Astrocyte (in vitro differentiated cells and primary cell): ENCODE measurements around the gene F12. TPM values are rescaled to one million over a fixed set of nuclear protein-coding genes. Genes with fewer than 3 reads are reported as not detected.

Source experiments
- DNase-seq: peaks from one replicate; pipeline ENCODE4 v3.0.0-alpha.2; 2010; ENCODE audit warnings: low read depth
- FAIRE-seq: peaks from 2 replicates; lab custom pipeline; 2011; peaks lifted over from hg19 to GRCh38; lab: Jason Lieb, UNC
- H2AFZ ChIP-seq: 2 replicates; pipeline ENCODE4 v1.6.0; 2012; ENCODE audit warnings: low read depth, low read length, inconsistent platforms
- H3K27ac ChIP-seq: 2 replicates; pipeline ENCODE4 v1.5.1; 2011; ENCODE audit warnings: low read depth, low read length, inconsistent platforms
- H3K27me3 ChIP-seq: 2 replicates; pipeline ENCODE4 v1.6.0; 2011; ENCODE audit warnings: low read length, inconsistent platforms; ENCODE audit not compliant: insufficient read depth
- H3K36me3 ChIP-seq: 2 replicates; pipeline ENCODE4 v1.5.1; 2011; ENCODE audit warnings: low read length, inconsistent platforms; ENCODE audit not compliant: insufficient read depth
- H3K4me1 ChIP-seq: 2 replicates; pipeline ENCODE4 v1.5.1; 2011; ENCODE audit warnings: low read length, inconsistent platforms; ENCODE audit not compliant: insufficient read depth
- H3K4me2 ChIP-seq: 2 replicates; pipeline ENCODE4 v1.6.0; 2012; ENCODE audit warnings: low read length, inconsistent platforms
- H3K4me3 ChIP-seq: 2 replicates; pipeline ENCODE4 v1.5.1; 2011; ENCODE audit warnings: low read depth, mild to moderate bottlenecking, low read length, inconsistent platforms; ENCODE audit not compliant: insufficient read depth
- H3K79me2 ChIP-seq: 2 replicates; pipeline ENCODE4 v1.6.0; 2012; ENCODE audit warnings: mild to moderate bottlenecking, low read length, inconsistent platforms; ENCODE audit not compliant: insufficient read depth
- H3K9ac ChIP-seq: 2 replicates; pipeline ENCODE4 v1.6.0; 2012; ENCODE audit warnings: mild to moderate bottlenecking, low read length, inconsistent platforms
- H3K9me3 ChIP-seq: 2 replicates; pipeline ENCODE4 v1.5.1; 2012; ENCODE audit warnings: low read depth, mild to moderate bottlenecking, low read length, inconsistent platforms; ENCODE audit not compliant: insufficient read depth
- H4K20me1 ChIP-seq: 2 replicates; pipeline ENCODE4 v1.6.0; 2012; ENCODE audit warnings: low read length, inconsistent platforms; ENCODE audit not compliant: insufficient read depth
- H3K27ac Mint-ChIP-seq: one replicate; pipeline ENCODE4 v1.8.0; 2021; ENCODE audit warnings: mild to moderate bottlenecking, mixed read lengths; ENCODE audit not compliant: unreplicated experiment
- H3K27me3 Mint-ChIP-seq: one replicate; pipeline ENCODE4 v1.8.0; 2021; ENCODE audit warnings: low read depth, mixed read lengths; ENCODE audit not compliant: unreplicated experiment
- H3K36me3 Mint-ChIP-seq: one replicate; pipeline ENCODE4 v1.8.0; 2021; ENCODE audit warnings: low read depth, mixed read lengths; ENCODE audit not compliant: unreplicated experiment
- H3K4me1 Mint-ChIP-seq: one replicate; pipeline ENCODE4 v1.8.0; 2021; ENCODE audit warnings: low read depth, mixed read lengths; ENCODE audit not compliant: unreplicated experiment
- H3K4me3 Mint-ChIP-seq: one replicate; pipeline ENCODE4 v1.8.0; 2021; ENCODE audit warnings: mild to moderate bottlenecking, moderate library complexity, mixed read lengths; ENCODE audit not compliant: unreplicated experiment
- H3K9me3 Mint-ChIP-seq: one replicate; pipeline ENCODE4 v1.8.0; 2021; ENCODE audit warnings: mild to moderate bottlenecking, mixed read lengths; ENCODE audit not compliant: unreplicated experiment
- CTCF ChIP-seq: IDR thresholded peaks from 2 replicates; pipeline ENCODE4 v1.5.1; 2011; ENCODE audit warnings: low read depth, mild to moderate bottlenecking, inconsistent platforms, low read length, moderate library complexity; ENCODE audit not compliant: insufficient read depth
- EZH2 ChIP-seq: IDR thresholded peaks from 2 replicates; pipeline ENCODE4 v1.6.1; 2012; ENCODE audit warnings: mild to moderate bottlenecking, low read length, inconsistent platforms; ENCODE audit not compliant: insufficient read depth
- total RNA-seq: library from RNA; stranded (reverse); gene quantifications from 2 replicates; pipeline ENCODE4 v1.2.1, GENCODE V29; 2021

Gene F12
- total RNA-seq, 1 donor from 2014 or later: 3.0 TPM

- Mint-ChIP-seq H3K4me1 (no peaks in the 10 kb centered on the region), H3K36me3 (no peaks in the 10 kb centered on the region)
- peaks cover 24% of the 10 kb centered on the region for H3K27me3 ChIP-seq
Observed at GRCh38 chr5:177405805-177406204, 3.6 kb downstream of the F12 start.

GRCh38 chr5:177405312-177405711, 4.1 kb downstream of the F12 start:
- no peaks in the 10 kb centered on the region for H3K36me3 Mint-ChIP-seq
- H3K9me3 Mint-ChIP-seq: no peaks in the 10 kb centered on the region
- no peak overlapping the region for H3K4me3 Mint-ChIP-seq
- Histone ChIP-seq H3K27me3 (peaks cover 29% of the 10 kb centered on the region), H3K36me3 (no peaks in the 10 kb centered on the region), H3K79me2 (no peaks in the 10 kb centered on the region), H3K4me2 (no peak overlapping the region), H3K9me3 (no peaks in the 10 kb centered on the region), H3K4me3 (no peak overlapping the region), H2AFZ (no peak overlapping the region), H3K9ac (no peak overlapping the region), H4K20me1 (no peaks in the 10 kb centered on the region), H3K4me1 (peaks cover 21% of the 10 kb centered on the region), H3K27ac (no peak overlapping the region)
- no peaks in the 10 kb centered on the region for H3K4me1 Mint-ChIP-seq
- DNase-seq (no peak), FAIRE-seq (no peak)
- H3K27me3 Mint-ChIP-seq: peaks cover 62% of the 10 kb centered on the region
- no peak for TF ChIP-seq CTCF
- no peak for TF ChIP-seq EZH2
- no peak overlapping the region for H3K27ac Mint-ChIP-seq

More at GRCh38 chr5:177405805-177406204, 3.6 kb downstream of the F12 start:
- Histone ChIP-seq H3K4me1 (peaks cover 19% of the 10 kb centered on the region), H2AFZ (no peak overlapping the region), H3K4me2 (no peak overlapping the region), H3K9ac (no peak overlapping the region), H3K27ac (no peak overlapping the region), H4K20me1 (no peaks in the 10 kb centered on the region), H3K4me3 (no peak overlapping the region), H3K36me3 (no peaks in the 10 kb centered on the region), H3K9me3 (no peaks in the 10 kb centered on the region), H3K79me2 (no peaks in the 10 kb centered on the region)
- H3K27me3 Mint-ChIP-seq: peaks cover 66% of the 10 kb centered on the region
- no peak overlapping the region for H3K4me3 Mint-ChIP-seq
- no peaks in the 10 kb centered on the region for H3K9me3 Mint-ChIP-seq
- no peak for DNase-seq
- H3K27ac Mint-ChIP-seq: peak overlapping the region; percentile 26
- FAIRE-seq: no peak
- TF ChIP-seq CTCF (no peak), EZH2 (no peak)

DNA sequence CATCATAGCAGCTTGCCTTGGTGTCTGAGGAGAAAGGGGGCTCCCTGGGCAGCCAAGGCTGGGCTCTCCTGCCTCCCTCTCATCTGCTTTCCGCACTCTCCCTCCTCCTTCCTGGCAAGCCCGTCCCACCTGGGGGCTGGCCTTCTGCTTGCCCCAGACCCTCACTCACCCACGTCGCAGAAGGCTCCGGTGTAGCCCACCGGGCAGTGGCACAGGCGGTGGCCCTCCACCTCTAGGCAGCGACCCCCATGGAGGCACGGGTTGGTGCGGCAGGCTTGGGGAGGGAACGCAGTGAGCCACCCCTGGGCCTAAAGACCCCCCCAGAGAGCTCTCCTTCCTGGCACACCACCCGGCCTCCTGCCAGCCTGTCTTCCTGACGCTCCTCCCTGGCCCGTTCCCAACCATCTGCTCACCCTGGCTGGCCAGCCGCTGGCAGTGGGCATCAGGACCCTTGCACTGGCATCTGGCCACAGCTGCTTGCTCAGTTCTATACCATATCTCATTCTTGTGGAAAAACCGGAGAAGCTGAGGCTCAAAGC, 4.7 kb downstream of the F12 start:
- H3K27me3 ChIP-seq: peaks cover 35% of the 10 kb centered on the region
- peak overlapping the region; percentile 99 for H3K4me2 ChIP-seq
- FAIRE-seq (no peak), DNase-seq (no peak)
- H3K27ac ChIP-seq: no peak overlapping the region
- Mint-ChIP-seq H3K4me1 (no peaks in the 10 kb centered on the region), H3K9me3 (no peaks in the 10 kb centered on the region), H3K27ac (no peak overlapping the region), H3K36me3 (no peaks in the 10 kb centered on the region), H3K27me3 (peaks cover 62% of the 10 kb centered on the region), H3K4me3 (peak overlapping the region; percentile 73)
- H3K4me3 ChIP-seq: peak overlapping the region; percentile 56
- H2AFZ ChIP-seq: peak overlapping the region; percentile 96
- H4K20me1 ChIP-seq: no peaks in the 10 kb centered on the region
- no peaks in the 10 kb centered on the region for H3K36me3 ChIP-seq
- no peaks in the 10 kb centered on the region for H3K9me3 ChIP-seq
- peaks cover 27% of the 10 kb centered on the region for H3K4me1 ChIP-seq
- peak overlapping the region; percentile 60 for H3K9ac ChIP-seq
- H3K79me2 ChIP-seq: no peaks in the 10 kb centered on the region
- no peak for TF ChIP-seq CTCF
- no peak for TF ChIP-seq EZH2
